CD4-positive, CD25-positive, alpha-beta regulatory T cell (primary cell): ENCODE results near the gene TENT4A. TPM values are rescaled to one million over a fixed set of nuclear protein-coding genes. Genes with fewer than 3 reads are reported as not detected.

Source experiments
- ATAC-seq, 2 donors: fragments of 150-1000 bp; cut with Tn5 transposase; one replicate each; pipeline ENCODE4 v1.10.0; 2021; ENCODE audit warnings: low read depth in 2 of 2, moderate number of reproducible peaks in 2 of 2, moderate library complexity in 1 of 2
- DNase-seq, 3 donors: peaks; one replicate each; pipeline versions ENCODE4 v3.0.0 to v3.0.0-alpha.2; 2012 to 2022; ENCODE audit warnings: mixed read lengths in 1 of 3
- H3K27ac ChIP-seq: one replicate; pipeline ENCODE4 v1.7.0; 2013; ENCODE audit warnings: mild to moderate bottlenecking, low read length; ENCODE audit not compliant: insufficient read depth, poor library complexity, severe bottlenecking
- H3K27me3 ChIP-seq: one replicate; pipeline ENCODE4 v1.7.0; 2013; ENCODE audit warnings: low read length; ENCODE audit not compliant: control insufficient read depth, insufficient read depth
- H3K36me3 ChIP-seq: one replicate; pipeline ENCODE4 v1.7.0; 2013; ENCODE audit warnings: mild to moderate bottlenecking, low read length, moderate library complexity; ENCODE audit not compliant: control insufficient read depth, insufficient read depth
- H3K4me1 ChIP-seq: 2 replicates; pipeline ENCODE4 v1.7.0; 2013; ENCODE audit warnings: mild to moderate bottlenecking, low read length; ENCODE audit not compliant: insufficient read depth, control insufficient read depth, poor library complexity, severe bottlenecking
- H3K4me3 ChIP-seq: one replicate; pipeline ENCODE4 v1.7.0; 2013; ENCODE audit warnings: low read depth, mild to moderate bottlenecking, low read length, moderate library complexity
- H3K9me3 ChIP-seq, 2 experiments: 1 replicate in 1 of 2; 2 replicates in 1 of 2; pipeline ENCODE4 v1.7.0; 2013; ENCODE audit warnings: low read length in 2 of 2, mild to moderate bottlenecking in 1 of 2, moderate library complexity in 1 of 2; ENCODE audit not compliant: control insufficient read depth in 2 of 2
- H3K27ac Mint-ChIP-seq, 3 donors: one replicate each; pipeline ENCODE4 v1.8.0; 2020 to 2022; ENCODE audit warnings: mild to moderate bottlenecking in 3 of 3, mixed read lengths in 3 of 3, moderate library complexity in 2 of 3
- H3K27me3 Mint-ChIP-seq: one replicate; pipeline ENCODE4 v1.8.0; 2022; ENCODE audit warnings: mild to moderate bottlenecking, mixed read lengths
- H3K36me3 Mint-ChIP-seq: one replicate; pipeline ENCODE4 v1.8.0; 2020; ENCODE audit warnings: mixed read lengths
- H3K4me1 Mint-ChIP-seq, 4 donors: one replicate each; pipeline ENCODE4 v1.8.0; 2020 to 2022; ENCODE audit warnings: mixed read lengths in 4 of 4, mild to moderate bottlenecking in 1 of 4
- H3K4me3 Mint-ChIP-seq, 4 donors: one replicate each; pipeline ENCODE4 v1.8.0; 2020 to 2022; ENCODE audit warnings: mild to moderate bottlenecking in 4 of 4, mixed read lengths in 4 of 4, moderate library complexity in 3 of 4
- H3K9me3 Mint-ChIP-seq, 7 donors: one replicate each; pipeline ENCODE4 v1.8.0; 2020 to 2022; ENCODE audit warnings: mixed read lengths in 7 of 7, mild to moderate bottlenecking in 3 of 7, moderate library complexity in 2 of 7
- polyA plus RNA-seq, 4 donors: library from polyadenylated mRNA; unstranded; fragments of 300-500 nt; fragmentation: Illumina TruSeq; gene quantifications; one replicate each; pipeline ENCODE4 v1.2.3, GENCODE V29; 2021
- total RNA-seq: library from RNA; stranded (reverse); gene quantifications from one replicate; pipeline ENCODE4 v1.2.3, GENCODE V29; 2022

The TENT4A gene
- total and polyA plus RNA-seq, 5 donors from 2014 or later: 0.74 to 66.5 (median 1.3) TPM

DNA sequence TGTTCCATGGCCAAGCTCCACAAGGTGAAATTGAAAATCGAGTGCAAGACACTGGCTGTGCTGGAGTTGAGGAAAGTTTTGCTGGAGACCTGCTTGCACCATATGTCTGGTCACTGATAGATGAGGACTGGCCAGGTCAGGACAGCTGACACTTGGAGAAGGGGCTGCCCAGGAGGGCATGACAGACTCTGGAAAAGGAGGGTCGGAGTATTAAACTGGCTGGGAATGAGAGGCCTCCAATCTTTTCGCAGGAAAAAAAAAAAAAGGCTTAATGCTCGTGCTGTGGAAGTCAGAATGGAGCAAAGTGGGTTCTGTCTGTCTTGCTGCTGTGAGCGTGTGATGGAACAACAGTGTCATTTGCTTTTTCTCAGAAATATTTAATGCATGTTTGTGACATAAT lies 5.5 kb downstream of the TENT4A start:
- Histone ChIP-seq H3K4me1 (peaks cover 88% of the 10 kb centered on the region), H3K27me3 (no peaks in the 10 kb centered on the region), H3K4me3 (peak overlapping the region; percentile 43), H3K36me3 (peaks cover 11% of the 10 kb centered on the region), H3K9me3 (no peaks in the 10 kb centered on the region), H3K27ac (no peak overlapping the region)
- no peak for DNase-seq
- Mint-ChIP-seq H3K27ac (peak overlapping the region in 2 of 3 donors; percentile 81 to 83), H3K9me3 (peaks cover 0 to 2% (median 0%) of the 10 kb centered on the region in 7 donors), H3K36me3 (peaks cover 16% of the 10 kb centered on the region), H3K4me1 (peaks cover 19 to 84% (median 66%) of the 10 kb centered on the region in 4 donors), H3K4me3 (peak overlapping the region; percentile 51 to 93 (median 86)), H3K27me3 (no peaks in the 10 kb centered on the region)
- ATAC-seq: no peak

DNA sequence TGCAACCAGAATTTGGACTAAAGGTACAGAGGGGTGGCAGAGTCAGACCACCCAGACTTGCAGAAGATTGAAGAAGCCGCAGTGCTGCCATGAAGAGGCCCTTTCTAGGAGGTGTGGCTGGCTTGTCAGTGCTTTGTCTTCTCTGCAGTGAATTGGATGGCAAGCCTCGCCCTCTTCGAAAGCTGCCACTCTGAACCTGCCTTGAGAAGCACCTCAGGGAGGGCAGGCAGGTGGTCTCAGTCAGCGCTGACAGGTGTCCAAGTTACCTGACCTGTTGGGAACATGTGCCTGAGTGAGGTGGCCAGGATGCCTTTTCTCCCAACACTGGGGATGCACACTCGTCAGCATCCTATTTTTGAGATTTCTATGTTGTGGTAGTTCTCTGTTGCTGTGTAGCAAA lies 6.2 kb downstream of the TENT4A start:
- Histone ChIP-seq H3K27ac (no peak overlapping the region), H3K36me3 (peaks cover 17% of the 10 kb centered on the region), H3K4me1 (peaks cover 94% of the 10 kb centered on the region), H3K27me3 (no peaks in the 10 kb centered on the region), H3K9me3 (no peaks in the 10 kb centered on the region), H3K4me3 (no peak overlapping the region)
- DNase-seq (no peak), ATAC-seq (no peak)
- Mint-ChIP-seq H3K36me3 (peaks cover 23% of the 10 kb centered on the region), H3K27me3 (no peaks in the 10 kb centered on the region), H3K9me3 (peaks cover 0 to 2% (median 0%) of the 10 kb centered on the region in 7 donors), H3K4me3 (peak overlapping the region; percentile 62 to 69 (median 68)), H3K4me1 (peaks cover 24 to 91% (median 73%) of the 10 kb centered on the region in 4 donors), H3K27ac (peak overlapping the region in 2 of 3 donors; percentile 55 to 56)

DNA sequence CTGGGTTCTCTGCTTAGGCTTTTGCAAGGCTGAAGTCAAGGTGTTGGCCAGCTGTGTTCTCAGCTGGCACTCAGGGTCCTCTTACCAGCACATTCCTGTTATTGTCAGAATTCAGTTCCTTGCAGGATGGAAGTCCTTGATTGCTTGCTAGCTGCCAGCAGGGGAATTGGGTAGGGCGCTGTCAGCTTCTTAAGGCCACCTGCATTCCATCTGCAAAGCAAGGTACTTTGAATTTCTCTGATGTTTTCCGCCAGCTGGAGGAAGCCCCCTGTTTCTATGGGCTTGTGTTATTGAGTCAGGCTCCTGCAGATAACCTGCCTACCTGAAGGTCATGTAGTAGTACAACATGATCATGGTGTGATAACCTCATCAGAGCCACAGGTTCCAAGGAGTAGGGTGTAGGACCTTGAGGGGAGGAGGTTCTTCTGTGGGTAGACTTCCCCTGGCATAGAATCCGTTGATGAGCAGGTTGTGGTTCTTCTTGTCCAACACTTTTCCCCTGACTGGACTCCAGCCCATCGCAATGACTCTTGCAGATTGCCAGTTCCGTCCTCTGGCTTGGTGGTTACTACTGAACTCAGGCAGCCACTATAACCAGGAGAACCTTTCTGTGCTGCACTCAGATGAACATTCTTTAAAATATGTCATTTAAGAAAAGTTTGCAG lies 6.8 kb downstream of the TENT4A start:
- no peak overlapping the region for H3K27ac ChIP-seq
- Mint-ChIP-seq H3K27ac (peak overlapping the region in 2 of 3 donors; percentile 55 to 56), H3K4me3 (peak overlapping the region; percentile 30 to 69 (median 64)), H3K4me1 (peaks cover 24 to 96% (median 76%) of the 10 kb centered on the region in 4 donors), H3K36me3 (peaks cover 24% of the 10 kb centered on the region), H3K9me3 (peaks cover 0 to 2% (median 0%) of the 10 kb centered on the region in 7 donors), H3K27me3 (no peaks in the 10 kb centered on the region)
- peaks cover 95% of the 10 kb centered on the region for H3K4me1 ChIP-seq
- no peaks in the 10 kb centered on the region for H3K9me3 ChIP-seq
- no peak for DNase-seq
- peak overlapping the region; percentile 26 for H3K4me3 ChIP-seq
- ATAC-seq: no peak
- H3K36me3 ChIP-seq: peaks cover 20% of the 10 kb centered on the region
- no peaks in the 10 kb centered on the region for H3K27me3 ChIP-seq

DNA sequence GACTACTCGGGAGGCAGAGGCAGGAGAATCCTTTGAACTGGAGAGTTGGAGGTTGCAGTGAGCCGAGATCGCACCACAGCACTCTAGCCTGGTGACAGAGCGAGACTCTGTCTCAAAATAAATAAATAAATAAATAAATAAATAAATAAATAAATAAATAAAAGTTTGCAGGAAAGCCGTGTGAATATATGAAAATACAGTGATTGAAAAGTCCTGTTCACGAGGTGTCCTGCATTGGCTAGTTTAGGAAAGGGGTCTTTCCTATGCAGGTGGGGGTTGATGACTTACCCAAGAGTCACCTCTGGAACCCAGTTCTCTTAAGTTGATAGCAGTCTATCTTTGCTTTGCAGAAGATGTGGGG lies 7.3 kb downstream of the TENT4A start:
- no peak for ATAC-seq
- Mint-ChIP-seq H3K9me3 (peaks cover 0 to 2% (median 0%) of the 10 kb centered on the region in 7 donors), H3K4me3 (peak overlapping the region in 1 of 4 donors; percentile 52), H3K27me3 (no peaks in the 10 kb centered on the region), H3K27ac (peak overlapping the region in 1 of 3 donors; percentile 56), H3K36me3 (peaks cover 24% of the 10 kb centered on the region), H3K4me1 (peaks cover 24 to 94% (median 75%) of the 10 kb centered on the region in 4 donors)
- no peaks in the 10 kb centered on the region for H3K27me3 ChIP-seq
- H3K27ac ChIP-seq: no peak overlapping the region
- peak overlapping the region; percentile 20 for H3K4me3 ChIP-seq
- peaks cover 23% of the 10 kb centered on the region for H3K36me3 ChIP-seq
- H3K9me3 ChIP-seq: no peaks in the 10 kb centered on the region
- H3K4me1 ChIP-seq: peaks cover 93% of the 10 kb centered on the region
- no peak for DNase-seq

DNA sequence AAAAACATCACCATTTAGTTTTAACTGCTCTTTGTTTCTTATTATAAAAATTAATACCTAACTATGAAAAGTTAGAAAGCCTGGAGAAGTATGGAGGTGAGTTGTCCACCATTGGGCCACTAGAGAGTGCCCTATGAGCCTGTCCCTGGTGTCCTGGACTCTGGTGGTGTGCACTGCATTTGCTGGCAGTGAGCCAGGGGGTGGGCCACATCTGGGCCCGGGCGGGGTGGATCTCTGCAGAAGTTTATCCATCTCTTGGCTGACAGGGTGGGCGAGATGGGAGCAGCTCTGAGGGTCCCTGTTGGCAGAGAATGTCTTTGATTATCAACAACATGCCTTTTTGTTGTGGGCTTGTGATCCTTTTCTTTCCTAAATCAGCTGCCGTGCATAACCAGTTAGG lies 8.2 kb downstream of the TENT4A start:
- H3K27me3 ChIP-seq: no peaks in the 10 kb centered on the region
- H3K9me3 ChIP-seq: no peaks in the 10 kb centered on the region
- Mint-ChIP-seq H3K27ac (peak overlapping the region; percentile 80 to 89 (median 84)), H3K36me3 (peaks cover 24% of the 10 kb centered on the region), H3K4me3 (peak overlapping the region in 3 of 4 donors; percentile 50 to 68 (median 58)), H3K4me1 (peaks cover 24 to 94% (median 77%) of the 10 kb centered on the region in 4 donors), H3K27me3 (no peaks in the 10 kb centered on the region), H3K9me3 (peaks cover 0 to 2% (median 0%) of the 10 kb centered on the region in 7 donors)
- ATAC-seq (no peak), DNase-seq (no peak)
- peaks cover 25% of the 10 kb centered on the region for H3K36me3 ChIP-seq
- peaks cover 85% of the 10 kb centered on the region for H3K4me1 ChIP-seq
- peak overlapping the region; percentile 39 for H3K27ac ChIP-seq
- peak overlapping the region; percentile 29 for H3K4me3 ChIP-seq

DNA sequence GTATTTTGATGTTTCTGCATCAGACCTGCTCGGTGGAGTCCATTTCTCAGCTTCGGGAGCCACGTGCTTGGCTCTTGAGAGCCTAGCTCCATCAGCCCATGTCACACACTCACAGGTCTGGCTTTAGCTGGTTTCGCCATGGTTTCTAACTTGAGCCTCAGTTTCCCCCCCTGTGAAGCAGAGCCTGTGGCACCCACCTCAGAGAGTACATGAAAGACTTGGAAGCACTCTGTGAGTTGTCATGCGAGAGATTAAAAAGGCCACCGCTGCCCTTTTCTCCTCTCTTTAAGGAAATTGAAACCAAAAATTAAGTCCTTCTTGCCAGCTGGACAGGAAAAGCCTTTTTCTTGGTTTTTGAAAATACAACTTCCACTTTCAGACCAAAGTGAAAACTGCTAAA lies 8.8 kb downstream of the TENT4A start:
- H3K36me3 ChIP-seq: peaks cover 25% of the 10 kb centered on the region
- Mint-ChIP-seq H3K27ac (peak overlapping the region in 2 of 3 donors; percentile 84 to 89), H3K9me3 (no peaks in the 10 kb centered on the region), H3K4me1 (peaks cover 24 to 94% (median 78%) of the 10 kb centered on the region in 4 donors), H3K4me3 (peak overlapping the region; percentile 30 to 68 (median 53)), H3K27me3 (no peaks in the 10 kb centered on the region), H3K36me3 (peaks cover 29% of the 10 kb centered on the region)
- peaks cover 85% of the 10 kb centered on the region for H3K4me1 ChIP-seq
- DNase-seq: peak in 1 of 3 donors; percentile 48
- peak overlapping the region; percentile 29 for H3K4me3 ChIP-seq
- H3K27me3 ChIP-seq: no peaks in the 10 kb centered on the region
- peak overlapping the region; percentile 39 for H3K27ac ChIP-seq
- no peak for ATAC-seq
- no peaks in the 10 kb centered on the region for H3K9me3 ChIP-seq

DNA sequence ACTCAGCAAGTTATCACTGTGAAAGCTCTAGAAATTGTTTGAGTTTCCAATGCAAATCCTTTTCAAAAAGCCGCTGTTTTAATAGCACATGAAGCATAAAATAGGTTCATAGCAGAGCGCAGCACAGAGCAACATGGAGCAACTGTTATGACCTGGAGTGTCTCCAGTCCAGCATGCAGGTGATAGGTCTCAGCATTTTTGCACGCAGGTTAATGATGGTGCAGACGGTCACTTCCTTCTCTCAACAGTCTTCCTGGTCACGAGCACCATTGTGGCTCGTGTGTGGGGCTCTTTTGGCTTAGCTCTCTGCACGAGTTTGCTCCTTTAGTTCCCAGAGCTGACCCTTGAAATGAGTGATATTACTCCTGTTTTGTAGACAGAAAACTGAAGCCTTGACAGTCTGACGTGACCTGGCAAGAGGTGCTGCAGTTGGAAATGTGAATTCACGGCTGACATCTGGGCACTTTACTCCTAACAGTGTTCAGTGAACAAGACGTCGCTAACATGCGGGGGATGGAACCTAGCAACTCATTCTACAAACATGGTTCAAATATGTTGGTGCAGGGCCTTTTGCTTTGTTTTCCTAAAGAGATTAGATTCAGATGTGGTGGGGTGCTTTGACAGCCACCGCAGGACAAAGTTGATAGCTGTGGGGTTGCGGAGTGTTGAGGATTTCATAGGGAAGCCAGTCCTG lies 10.0 kb downstream of the TENT4A start:
- H3K27ac Mint-ChIP-seq: peak overlapping the region in 1 of 3 donors; percentile 83
- peaks cover 25% of the 10 kb centered on the region for H3K36me3 ChIP-seq
- H3K27me3 ChIP-seq: no peaks in the 10 kb centered on the region
- peaks cover 29 to 94% (median 75%) of the 10 kb centered on the region in 4 donors for H3K4me1 Mint-ChIP-seq
- H3K36me3 Mint-ChIP-seq: peaks cover 27% of the 10 kb centered on the region
- no peaks in the 10 kb centered on the region for H3K9me3 Mint-ChIP-seq
- peaks cover 84% of the 10 kb centered on the region for H3K4me1 ChIP-seq
- no peak overlapping the region for H3K4me3 Mint-ChIP-seq
- H3K27me3 Mint-ChIP-seq: no peaks in the 10 kb centered on the region
- no peak overlapping the region for H3K27ac ChIP-seq
- ATAC-seq (no peak), DNase-seq (no peak)
- H3K9me3 ChIP-seq: no peaks in the 10 kb centered on the region
- H3K4me3 ChIP-seq: peak overlapping the region; percentile 0
